ENCODE measurements around the gene RFNG. TPM values are rescaled to one million over a fixed set of nuclear protein-coding genes. Genes with fewer than 3 reads are reported as not detected.

RFNG gene
- polyA plus RNA-seq, 1 donor (not counting 4 experiments of a cell fraction or from before 2014, with no cell fraction given), result 10.2 TPM

GRCh38 chr17:82035488-82035887 lies 16.1 kb downstream of the RFNG start:
- H3K9ac ChIP-seq (ENCODE audit: control insufficient read depth, extremely low read depth, insufficient read depth, low read length), result no peak overlapping the region
- no peak for FAIRE-seq
- H3K4me1 ChIP-seq (ENCODE audit: control insufficient read depth, extremely low read depth, insufficient read depth, low read length), result peaks cover 22% of the 10 kb centered on the region
- TF ChIP-seq EZH2 (IDR thresholded peaks at IDR 0.05; ENCODE audit: low read length) (no peak), CTCF (optimal IDR thresholded peaks at IDR 0.05 in 1 of 3, IDR thresholded peaks at IDR 0.05 in 1 of 3, conservative IDR thresholded peaks at IDR 0.05 in 1 of 3; ENCODE audit: extremely low read depth in 1 of 3, insufficient read depth in 2 of 3, low read length in 3 of 3) (no peak)
- H3K9me3 ChIP-seq (ENCODE audit: control insufficient read depth, low read depth, low read length), result no peaks in the 10 kb centered on the region
- H3K27ac ChIP-seq (ENCODE audit: control insufficient read depth, insufficient read depth, low read length), result no peak overlapping the region
- H3K36me3 ChIP-seq (ENCODE audit: control insufficient read depth in 2 of 2, extremely low read depth in 1 of 2, insufficient read depth in 2 of 2, low read length in 2 of 2), result peaks cover 1 to 4% of the 10 kb centered on the region in 2 experiments
- H3K4me2 ChIP-seq (ENCODE audit: control insufficient read depth, extremely low read depth, insufficient read depth, low read depth, low read length), result no peak overlapping the region
- no peaks in the 10 kb centered on the region for H3K27me3 ChIP-seq (ENCODE audit: control insufficient read depth, extremely low read depth, insufficient read depth, low read length)
- no peak overlapping the region for H3K4me3 ChIP-seq (ENCODE audit: control insufficient read depth in 2 of 3, extremely low read depth in 1 of 3, insufficient read depth in 2 of 3, low read depth in 1 of 3, low read length in 3 of 3)
- no peak overlapping the region for H2AFZ ChIP-seq (ENCODE audit: control insufficient read depth, low read length)
- DNase-seq (ENCODE audit: low read depth, low spot score), result no peak
- H3K79me2 ChIP-seq (ENCODE audit: control insufficient read depth, insufficient read depth, low read length), result no peaks in the 10 kb centered on the region
- dilution Hi-C loops (cut with MboI; ENCODE audit: extremely low pct_ligation_motif_present, low sequenced_read_pairs), result no loop called here
- no peaks in the 10 kb centered on the region for H3K9me1 ChIP-seq (ENCODE audit: control insufficient read depth, extremely low read depth, insufficient read depth, low read length)
- H4K20me1 ChIP-seq (ENCODE audit: control insufficient read depth, extremely low read depth, insufficient read depth, low read length), result no peaks in the 10 kb centered on the region

- Histone ChIP-seq H3K9me3 (ENCODE audit: control insufficient read depth, low read depth, low read length) (no peaks in the 10 kb centered on the region), H3K36me3 (ENCODE audit: control insufficient read depth in 2 of 2, extremely low read depth in 1 of 2, insufficient read depth in 2 of 2, low read length in 2 of 2) (peaks cover 1 to 4% of the 10 kb centered on the region in 2 experiments), H3K4me3 (ENCODE audit: control insufficient read depth in 2 of 3, extremely low read depth in 1 of 3, insufficient read depth in 2 of 3, low read depth in 1 of 3, low read length in 3 of 3) (no peak overlapping the region), H4K20me1 (ENCODE audit: control insufficient read depth, extremely low read depth, insufficient read depth, low read length) (peaks cover 3% of the 10 kb centered on the region), H3K4me1 (ENCODE audit: control insufficient read depth, extremely low read depth, insufficient read depth, low read length) (peaks cover 24% of the 10 kb centered on the region), H3K27ac (ENCODE audit: control insufficient read depth, insufficient read depth, low read length) (no peak overlapping the region), H2AFZ (ENCODE audit: control insufficient read depth, low read length) (no peak overlapping the region), H3K79me2 (ENCODE audit: control insufficient read depth, insufficient read depth, low read length) (no peaks in the 10 kb centered on the region), H3K27me3 (ENCODE audit: control insufficient read depth, extremely low read depth, insufficient read depth, low read length) (no peaks in the 10 kb centered on the region), H3K9ac (ENCODE audit: control insufficient read depth, extremely low read depth, insufficient read depth, low read length) (no peak overlapping the region), H3K9me1 (ENCODE audit: control insufficient read depth, extremely low read depth, insufficient read depth, low read length) (no peaks in the 10 kb centered on the region), H3K4me2 (ENCODE audit: control insufficient read depth, extremely low read depth, insufficient read depth, low read depth, low read length) (no peak overlapping the region)
- dilution Hi-C loops (cut with MboI; ENCODE audit: extremely low pct_ligation_motif_present, low sequenced_read_pairs), result no loop called here
- no peak for TF ChIP-seq EZH2 (IDR thresholded peaks at IDR 0.05; ENCODE audit: low read length)
- TF ChIP-seq CTCF (optimal IDR thresholded peaks at IDR 0.05 in 1 of 3, IDR thresholded peaks at IDR 0.05 in 1 of 3, conservative IDR thresholded peaks at IDR 0.05 in 1 of 3; ENCODE audit: extremely low read depth in 1 of 3, insufficient read depth in 2 of 3, low read length in 3 of 3), result no peak
- DNase-seq (ENCODE audit: low read depth, low spot score) (no peak), FAIRE-seq (no peak)
Observed at GRCh38 chr17:82034371-82035011, 17.1 kb downstream of the RFNG start.

Measured in keratinocyte (primary cell).